GM18868 (cell line): Measurements from ENCODE around the gene VSIR.

Experiments used
- ATAC-seq: cut with Tn5 transposase; IDR thresholded peaks from one replicate; pipeline ENCODE4 v1.9.1; 2021; ENCODE audit warnings: mild to moderate bottlenecking, moderate library complexity; ENCODE audit not compliant: unreplicated experiment

Gene VSIR

GRCh38 chr10:71765906-71766716 lies 7.2 kb downstream of the VSIR start:
- no peak for ATAC-seq

GRCh38 chr10:71765176-71765904 lies 8.0 kb downstream of the VSIR start:
- ATAC-seq = no peak

GRCh38 chr10:71763352-71764127 lies 9.8 kb downstream of the VSIR start:
- no peak for ATAC-seq

GRCh38 chr10:71762324-71762723 lies 11.0 kb downstream of the VSIR start:
- ATAC-seq = no peak

- no peak for ATAC-seq
Observed at GRCh38 chr10:71761541-71762113, 11.7 kb downstream of the VSIR start.

- no peak for ATAC-seq
Observed at GRCh38 chr10:71761105-71761511, 12.2 kb downstream of the VSIR start.

GRCh38 chr10:71757399-71757922 lies 15.9 kb downstream of the VSIR start:
- ATAC-seq = no peak

GRCh38 chr10:71756311-71757191 lies 16.8 kb downstream of the VSIR start:
- ATAC-seq = no peak

GRCh38 chr10:71755179-71755879 lies 18.0 kb downstream of the VSIR start:
- ATAC-seq = no peak

- ATAC-seq = no peak
Observed at GRCh38 chr10:71754562-71754961, 18.8 kb downstream of the VSIR start.

GRCh38 chr10:71753960-71754505 lies 19.3 kb downstream of the VSIR start:
- ATAC-seq = no peak

- ATAC-seq = no peak
Observed at GRCh38 chr10:71753091-71753959, 20.0 kb downstream of the VSIR start.

GRCh38 chr10:71752391-71753090 lies 20.8 kb downstream of the VSIR start:
- no peak for ATAC-seq

GRCh38 chr10:71751515-71752224 lies 21.6 kb downstream of the VSIR start:
- no peak for ATAC-seq

GRCh38 chr10:71750986-71751385 lies 22.3 kb downstream of the VSIR start:
- no peak for ATAC-seq

GRCh38 chr10:71750124-71750841 lies 23.0 kb downstream of the VSIR start:
- no peak for ATAC-seq
